Neural cell (in vitro differentiated cells): Measurements from ENCODE around the gene NEK2. TPM values are rescaled to one million over a fixed set of nuclear protein-coding genes. Genes with fewer than 3 reads are reported as not detected.
"Not testable (repeated sequence)": the region's sequence is repeated elsewhere in the genome, so short reads cannot be mapped to it uniquely, and the experiment has no call there.

ENCODE experiments used
- H2AFZ ChIP-seq: fragments of 200-600, 300-800 bp; sonication (generic), shearing (Covaris generic); 2 replicates; pipeline ENCODE4 v1.6.0; 2014; ENCODE audit warnings: low read depth, mild to moderate bottlenecking, antibody characterized with exemption, low read length, moderate library complexity
- H3F3A ChIP-seq: fragments of 200-600 bp; shearing (Covaris generic); 2 replicates; pipeline ENCODE4 v1.6.1; 2016; ENCODE audit warnings: mild to moderate bottlenecking, moderate library complexity, mixed read lengths, antibody characterized with exemption, low read length; ENCODE audit not compliant: insufficient read depth, poor library complexity, severe bottlenecking
- H3K27ac ChIP-seq: fragments of 200-600, 300-800 bp; sonication (generic), shearing (Covaris generic); 2 replicates; pipeline ENCODE4 v1.5.1; 2014; ENCODE audit warnings: mild to moderate bottlenecking, low read length, moderate library complexity
- H3K27me3 ChIP-seq: fragments of 300-800, 200-600 bp; sonication (generic), shearing (Covaris generic); 2 replicates; pipeline ENCODE4 v1.6.0; 2014; ENCODE audit warnings: mild to moderate bottlenecking, low read depth, low read length, moderate library complexity; ENCODE audit not compliant: insufficient read depth
- H3K36me3 ChIP-seq: fragments of 300-800, 200-600 bp; sonication (generic), shearing (Covaris generic); 2 replicates; pipeline ENCODE4 v1.5.1; 2014; ENCODE audit warnings: mild to moderate bottlenecking, antibody characterized with exemption, low read length, moderate library complexity; ENCODE audit not compliant: insufficient read depth
- H3K4me2 ChIP-seq: fragments of 300-800, 200-600 bp; sonication (generic), shearing (Covaris generic); 2 replicates; pipeline ENCODE4 v1.6.0; 2014; ENCODE audit warnings: mild to moderate bottlenecking, low read length
- H3K4me3 ChIP-seq: fragments of 300-800, 200-600 bp; sonication (generic), shearing (Covaris generic); 2 replicates; pipeline ENCODE4 v1.5.1; 2014; ENCODE audit warnings: mild to moderate bottlenecking, low read length, moderate library complexity
- H3K79me2 ChIP-seq: fragments of 200-600 bp; shearing (Covaris generic); replicated peaks from 2 replicates; pipeline ENCODE4 v1.6.0; 2014; ENCODE audit warnings: mild to moderate bottlenecking, low read length, moderate library complexity; ENCODE audit not compliant: insufficient read depth
- H3K9ac ChIP-seq: fragments of 300-800, 200-600 bp; sonication (generic), shearing (Covaris generic); 2 replicates; pipeline ENCODE4 v1.6.1; 2016; ENCODE audit warnings: mild to moderate bottlenecking, low read length, mixed read lengths
- H3K9me2 ChIP-seq: fragments of 200-600 bp; shearing (Covaris generic); 2 replicates; pipeline ENCODE4 v1.6.1; 2016; ENCODE audit warnings: mild to moderate bottlenecking, low read length, mixed read lengths; ENCODE audit not compliant: insufficient read depth
- H3K9me3 ChIP-seq: fragments of 200-600, 300-800 bp; sonication (generic), shearing (Covaris generic); 2 replicates; pipeline ENCODE4 v1.6.1; 2016; ENCODE audit warnings: mild to moderate bottlenecking, mixed run types, low read length, moderate library complexity, mixed read lengths
- H4K20me1 ChIP-seq: fragments of 200-600 bp; shearing (Covaris generic); 2 replicates; pipeline ENCODE4 v1.6.1; 2016; ENCODE audit warnings: mild to moderate bottlenecking, mixed run types; ENCODE audit not compliant: insufficient read depth
- EP300 ChIP-seq: fragments of 450-650 bp; conservative IDR thresholded peaks from 2 replicates; pipeline ENCODE4 v1.6.1; 2014; ENCODE audit warnings: antibody characterized with exemption, mild to moderate bottlenecking, moderate library complexity; ENCODE audit not compliant: poor library complexity, severe bottlenecking
- EZH2 ChIP-seq: fragments of 200-600, 300-800 bp; shearing (Covaris generic), sonication (generic); IDR thresholded peaks from 2 replicates; pipeline ENCODE4 v1.6.1; 2014; ENCODE audit warnings: antibody characterized with exemption, low read length, borderline replicate concordance, mild to moderate bottlenecking; ENCODE audit not compliant: insufficient read depth, poor library complexity, severe bottlenecking
- MXI1 ChIP-seq: fragments of 450-650 bp; conservative IDR thresholded peaks from 2 replicates; pipeline ENCODE4 v1.6.1; 2014; ENCODE audit warnings: antibody characterized with exemption, mild to moderate bottlenecking; ENCODE audit not compliant: poor library complexity, severe bottlenecking
- POLR2AphosphoS5 ChIP-seq: IDR thresholded peaks from 2 replicates; pipeline ENCODE4 v1.6.1; 2012
- RAD21 ChIP-seq: fragments of 450-650 bp; conservative IDR thresholded peaks from 2 replicates; pipeline ENCODE4 v1.6.1; 2014; ENCODE audit warnings: antibody characterized with exemption, mild to moderate bottlenecking, moderate library complexity
- SMC3 ChIP-seq: fragments of 450-650 bp; conservative IDR thresholded peaks from 2 replicates; pipeline ENCODE4 v1.6.1; 2014; ENCODE audit warnings: antibody characterized with exemption, mild to moderate bottlenecking, moderate library complexity; ENCODE audit not compliant: poor library complexity
- TAF1 ChIP-seq: IDR thresholded peaks from 2 replicates; pipeline ENCODE4 v1.6.1; 2012; ENCODE audit warnings: low read depth
- polyA plus RNA-seq: library from polyadenylated mRNA; depleted of rRNA; stranded (reverse); fragments of >200 nt; gene quantifications from 2 replicates; pipeline ENCODE4 v1.2.3, GENCODE V29; 2014
- TF ChIP-seq, protein P1 (sequence below): fragments of 450-650 bp; IDR thresholded peaks from 2 replicates; pipeline ENCODE4 v1.5.1; 2014; ENCODE audit warnings: antibody characterized with exemption, mild to moderate bottlenecking, moderate library complexity; ENCODE audit not compliant: poor library complexity, severe bottlenecking
- TF ChIP-seq, protein P2 (sequence below): IDR thresholded peaks from 2 replicates; pipeline ENCODE4 v1.6.1; 2012; ENCODE audit warnings: borderline replicate concordance

The NEK2 gene
- polyA plus RNA-seq, 1 donor from 2014 or later: 0.98 TPM

DNA sequence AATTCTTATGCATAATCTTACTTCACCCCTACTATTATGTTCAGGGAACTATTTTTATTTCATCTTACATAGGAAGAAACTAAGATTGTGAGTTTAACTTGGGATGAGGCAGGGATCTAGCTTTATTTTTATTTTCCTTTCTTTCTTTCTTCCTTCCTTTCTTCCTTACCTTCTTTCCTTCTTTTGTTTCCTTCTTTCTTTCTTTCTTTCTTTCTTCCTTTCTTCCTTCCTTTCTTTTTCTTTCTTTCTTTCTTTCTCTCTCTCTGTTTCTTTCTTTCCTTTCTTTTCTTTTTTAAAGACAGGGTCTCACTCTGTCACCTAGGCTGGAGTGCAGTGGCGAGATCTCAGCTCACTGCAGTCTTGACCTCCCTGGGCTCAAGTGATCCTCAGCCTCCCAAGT is 28.9 kb downstream of the NEK2 start:
- TF ChIP-seq, protein P1, sequence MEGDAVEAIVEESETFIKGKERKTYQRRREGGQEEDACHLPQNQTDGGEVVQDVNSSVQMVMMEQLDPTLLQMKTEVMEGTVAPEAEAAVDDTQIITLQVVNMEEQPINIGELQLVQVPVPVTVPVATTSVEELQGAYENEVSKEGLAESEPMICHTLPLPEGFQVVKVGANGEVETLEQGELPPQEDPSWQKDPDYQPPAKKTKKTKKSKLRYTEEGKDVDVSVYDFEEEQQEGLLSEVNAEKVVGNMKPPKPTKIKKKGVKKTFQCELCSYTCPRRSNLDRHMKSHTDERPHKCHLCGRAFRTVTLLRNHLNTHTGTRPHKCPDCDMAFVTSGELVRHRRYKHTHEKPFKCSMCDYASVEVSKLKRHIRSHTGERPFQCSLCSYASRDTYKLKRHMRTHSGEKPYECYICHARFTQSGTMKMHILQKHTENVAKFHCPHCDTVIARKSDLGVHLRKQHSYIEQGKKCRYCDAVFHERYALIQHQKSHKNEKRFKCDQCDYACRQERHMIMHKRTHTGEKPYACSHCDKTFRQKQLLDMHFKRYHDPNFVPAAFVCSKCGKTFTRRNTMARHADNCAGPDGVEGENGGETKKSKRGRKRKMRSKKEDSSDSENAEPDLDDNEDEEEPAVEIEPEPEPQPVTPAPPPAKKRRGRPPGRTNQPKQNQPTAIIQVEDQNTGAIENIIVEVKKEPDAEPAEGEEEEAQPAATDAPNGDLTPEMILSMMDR: no peak
- TF ChIP-seq EP300 (no peak), RAD21 (no peak), TAF1 (no peak), MXI1 (no peak), POLR2AphosphoS5 (no peak), EZH2 (no peak), SMC3 (no peak)
- TF ChIP-seq, protein P2, sequence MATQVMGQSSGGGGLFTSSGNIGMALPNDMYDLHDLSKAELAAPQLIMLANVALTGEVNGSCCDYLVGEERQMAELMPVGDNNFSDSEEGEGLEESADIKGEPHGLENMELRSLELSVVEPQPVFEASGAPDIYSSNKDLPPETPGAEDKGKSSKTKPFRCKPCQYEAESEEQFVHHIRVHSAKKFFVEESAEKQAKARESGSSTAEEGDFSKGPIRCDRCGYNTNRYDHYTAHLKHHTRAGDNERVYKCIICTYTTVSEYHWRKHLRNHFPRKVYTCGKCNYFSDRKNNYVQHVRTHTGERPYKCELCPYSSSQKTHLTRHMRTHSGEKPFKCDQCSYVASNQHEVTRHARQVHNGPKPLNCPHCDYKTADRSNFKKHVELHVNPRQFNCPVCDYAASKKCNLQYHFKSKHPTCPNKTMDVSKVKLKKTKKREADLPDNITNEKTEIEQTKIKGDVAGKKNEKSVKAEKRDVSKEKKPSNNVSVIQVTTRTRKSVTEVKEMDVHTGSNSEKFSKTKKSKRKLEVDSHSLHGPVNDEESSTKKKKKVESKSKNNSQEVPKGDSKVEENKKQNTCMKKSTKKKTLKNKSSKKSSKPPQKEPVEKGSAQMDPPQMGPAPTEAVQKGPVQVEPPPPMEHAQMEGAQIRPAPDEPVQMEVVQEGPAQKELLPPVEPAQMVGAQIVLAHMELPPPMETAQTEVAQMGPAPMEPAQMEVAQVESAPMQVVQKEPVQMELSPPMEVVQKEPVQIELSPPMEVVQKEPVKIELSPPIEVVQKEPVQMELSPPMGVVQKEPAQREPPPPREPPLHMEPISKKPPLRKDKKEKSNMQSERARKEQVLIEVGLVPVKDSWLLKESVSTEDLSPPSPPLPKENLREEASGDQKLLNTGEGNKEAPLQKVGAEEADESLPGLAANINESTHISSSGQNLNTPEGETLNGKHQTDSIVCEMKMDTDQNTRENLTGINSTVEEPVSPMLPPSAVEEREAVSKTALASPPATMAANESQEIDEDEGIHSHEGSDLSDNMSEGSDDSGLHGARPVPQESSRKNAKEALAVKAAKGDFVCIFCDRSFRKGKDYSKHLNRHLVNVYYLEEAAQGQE: no peak
- Histone ChIP-seq H3K9me2 (no peaks in the 10 kb centered on the region), H3F3A (no peaks in the 10 kb centered on the region), H3K36me3 (no peaks in the 10 kb centered on the region), H3K9me3 (no peaks in the 10 kb centered on the region), H3K27ac (no peak overlapping the region), H4K20me1 (no peaks in the 10 kb centered on the region), H3K4me2 (no peak overlapping the region), H2AFZ (no peak overlapping the region), H3K27me3 (no peaks in the 10 kb centered on the region), H3K4me3 (no peak overlapping the region), H3K79me2 (no peaks in the 10 kb centered on the region), H3K9ac (no peak overlapping the region)

DNA sequence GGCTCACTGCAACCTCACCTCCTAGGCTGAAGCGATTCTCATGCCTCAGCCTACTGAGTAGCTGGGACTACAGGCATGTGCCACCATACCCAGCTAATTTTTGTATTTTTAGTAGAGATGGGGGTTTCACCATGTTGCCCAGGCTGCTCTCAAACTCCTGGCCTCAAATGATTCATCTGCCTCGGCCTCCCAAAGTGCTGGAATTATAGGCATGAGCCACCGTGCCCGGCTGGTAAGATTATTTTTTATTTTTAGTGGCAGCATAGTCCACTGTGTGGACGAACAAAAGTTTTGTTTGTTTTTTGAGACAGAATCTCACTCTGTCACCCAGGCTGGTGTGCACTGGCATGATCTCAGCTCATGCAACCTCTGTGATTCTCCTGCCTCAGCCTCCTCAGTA is 29.8 kb downstream of the NEK2 start:
- not testable (repeated sequence) for H3K4me2 ChIP-seq, H3K36me3 ChIP-seq

DNA sequence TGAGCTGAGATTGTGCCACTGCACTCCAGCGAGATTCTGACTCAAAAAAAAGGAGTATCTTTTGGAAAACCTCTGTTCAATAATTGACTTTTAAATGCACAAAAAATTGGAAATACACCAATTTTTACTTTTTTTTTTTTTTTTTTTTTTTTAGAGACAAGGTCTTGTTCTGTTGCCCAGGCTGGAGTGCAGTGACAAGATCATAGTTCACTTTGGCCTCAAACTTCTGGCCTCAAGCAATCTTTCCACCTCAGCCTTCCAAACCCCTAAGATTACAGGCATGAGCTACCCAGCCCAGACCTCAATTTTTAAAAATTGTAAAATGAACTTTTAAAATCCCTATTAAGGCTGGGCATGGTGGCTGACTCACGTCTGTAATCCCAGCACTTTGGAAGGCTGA is 30.8 kb downstream of the NEK2 start:
- no peak overlapping the region for H3K4me2 ChIP-seq
- H3K27me3 ChIP-seq: no peaks in the 10 kb centered on the region
- no peak overlapping the region for H2AFZ ChIP-seq
- H3F3A ChIP-seq: no peaks in the 10 kb centered on the region
- H3K4me3 ChIP-seq: no peak overlapping the region
- no peaks in the 10 kb centered on the region for H4K20me1 ChIP-seq
- H3K9ac ChIP-seq: no peak overlapping the region
- H3K9me3 ChIP-seq: no peaks in the 10 kb centered on the region
- TF ChIP-seq EP300: no peak
- TF ChIP-seq, protein P1: no peak
- TF ChIP-seq EZH2: no peak
- TF ChIP-seq MXI1: no peak
- no peak overlapping the region for H3K27ac ChIP-seq
- no peaks in the 10 kb centered on the region for H3K36me3 ChIP-seq
- no peaks in the 10 kb centered on the region for H3K9me2 ChIP-seq
- H3K79me2 ChIP-seq: no peaks in the 10 kb centered on the region

More for the DNA sequence above, 29.8 kb downstream of the NEK2 start:
- H3K9me2 ChIP-seq, H3K9me3 ChIP-seq, H3K79me2 ChIP-seq, H2AFZ ChIP-seq, H3K27me3 ChIP-seq, H3K4me3 ChIP-seq, H3F3A ChIP-seq, H3K27ac ChIP-seq, H3K9ac ChIP-seq, H4K20me1 ChIP-seq: not testable (repeated sequence)
